HCT116 (cell line): ENCODE results near the gene KIFC3. TPM values are rescaled to one million over a fixed set of nuclear protein-coding genes. Genes with fewer than 3 reads are reported as not detected.

Experiments
- ATAC-seq: fragments of 200-7000 bp; cut with Tn5 transposase; 2 replicates; pipeline ENCODE4 v1.9.1; 2020; ENCODE audit warnings: mild to moderate bottlenecking, moderate library complexity
- BruUV-seq: library from RNA; stranded (reverse); fragments of 400-500 nt; replicated peaks from 2 replicates; lab custom pipeline; 2021; lab: Mats Ljungman, UMichigan
- CTCF ChIA-PET: fragments of 300-600 bp; sonication (Branson Sonifier 250); formaldehyde crosslinking; loops from one replicate; lab custom pipeline; 2021; ENCODE audit warnings: antibody characterized with exemption; lab: Charles Lee
- POLR2A ChIA-PET: fragments of 300-600, 350-600 bp; sonication (Branson Sonifier 250); formaldehyde crosslinking; loops from one replicate; lab custom pipeline; 2021; ENCODE audit warnings: antibody characterized with exemption; lab: Charles Lee
- RAD21 ChIA-PET, 2 experiments: fragments of 300-600 bp; sonication (Branson Sonifier 250); formaldehyde crosslinking; loops; one replicate each; lab custom pipeline; 2023; ENCODE audit warnings: low total read pairs in 2 of 2; ENCODE audit not compliant: uncharacterized antibody in 2 of 2, unreplicated experiment in 2 of 2, low non-redundant PET in 1 of 2; lab: Charles Lee
- DNase-seq: peaks from one replicate; pipeline ENCODE4 v3.0.0-alpha.2; 2010; ENCODE audit warnings: low read depth, low spot score
- H2AFZ ChIP-seq: fragments of 200-600 bp; shearing (Covaris generic), sonication (generic); 2 replicates; pipeline ENCODE4 v1.6.1; 2017; ENCODE audit warnings: low read depth, mixed run types, mixed read lengths, antibody characterized with exemption, low read length; ENCODE audit not compliant: poor library complexity, severe bottlenecking
- H3K27ac ChIP-seq: 2 replicates; pipeline ENCODE4 v1.5.1; 2012; ENCODE audit warnings: low read depth, low read length
- H3K27me3 ChIP-seq: fragments of 200-600 bp; sonication (generic); 2 replicates; pipeline ENCODE4 v1.6.1; 2016; ENCODE audit warnings: mixed run types, low read length, mixed read lengths; ENCODE audit not compliant: insufficient read depth
- H3K36me3 ChIP-seq, 2 experiments: fragments of 200-500 bp in 1 of 2; fragments of 200-600 bp in 1 of 2; sonication (Bioruptor generic) in 1 of 2; sonication (generic) in 1 of 2; 2 replicates each; pipeline versions ENCODE4 v1.5.1 to v1.6.1; 2014 to 2016; ENCODE audit warnings: low read length in 2 of 2, inconsistent platforms in 1 of 2, mixed read lengths in 1 of 2, mixed run types in 1 of 2; ENCODE audit not compliant: insufficient read depth in 2 of 2, control insufficient read depth in 1 of 2
- H3K4me1 ChIP-seq, 2 experiments: fragments of 200-600 bp in 1 of 2; sonication (generic) in 1 of 2; 2 replicates each; pipeline versions ENCODE4 v1.5.1 to v1.6.1; 2012 to 2017; ENCODE audit warnings: low read length in 2 of 2, inconsistent platforms in 1 of 2, mild to moderate bottlenecking in 1 of 2, mixed read lengths in 1 of 2, mixed run types in 1 of 2, moderate library complexity in 1 of 2; ENCODE audit not compliant: insufficient read depth in 2 of 2, control insufficient read depth in 1 of 2
- H3K4me2 ChIP-seq: fragments of 200-600 bp; sonication (generic); 2 replicates; pipeline ENCODE4 v1.6.1; 2017; ENCODE audit warnings: mixed run types, low read length, mixed read lengths
- H3K4me3 ChIP-seq, 2 experiments: fragments of 200-600 bp in 1 of 2; sonication (generic) in 1 of 2; replicated peaks in 1 of 2; 2 replicates each; pipeline ENCODE4 v1.5.1; 2011 to 2016; ENCODE audit warnings: low read length in 2 of 2, control low read depth in 1 of 2, low read depth in 1 of 2, mild to moderate bottlenecking in 1 of 2, mixed read lengths in 1 of 2, mixed run types in 1 of 2
- H3K79me2 ChIP-seq: fragments of 200-600 bp; sonication (generic); 2 replicates; pipeline ENCODE4 v1.6.1; 2017; ENCODE audit warnings: mild to moderate bottlenecking, mixed run types, low read length, moderate library complexity, mixed read lengths; ENCODE audit not compliant: insufficient read depth
- H3K9ac ChIP-seq: fragments of 200-600 bp; sonication (generic); 2 replicates; pipeline ENCODE4 v1.6.1; 2016; ENCODE audit warnings: low read length, mixed read lengths
- H3K9me2 ChIP-seq: fragments of 200-600 bp; sonication (generic), shearing (Covaris generic); 2 replicates; pipeline ENCODE4 v1.6.1; 2017; ENCODE audit warnings: mixed run types, mild to moderate bottlenecking, moderate library complexity; ENCODE audit not compliant: insufficient read depth
- H3K9me3 ChIP-seq, 2 experiments: fragments of 200-500 bp in 1 of 2; fragments of 200-600 bp in 1 of 2; sonication (Bioruptor generic) in 1 of 2; sonication (generic) in 1 of 2; 2 replicates each; pipeline ENCODE4 v1.6.1; 2014 to 2017; ENCODE audit warnings: low read length in 2 of 2, mixed read lengths in 2 of 2, inconsistent platforms in 1 of 2, low read depth in 1 of 2, mild to moderate bottlenecking in 1 of 2, mixed run types in 1 of 2, moderate library complexity in 1 of 2; ENCODE audit not compliant: control insufficient read depth in 1 of 2, insufficient read depth in 1 of 2
- H4K20me1 ChIP-seq: fragments of 200-600 bp; sonication (generic), shearing (Covaris generic); 2 replicates; pipeline ENCODE4 v1.6.1; 2017; ENCODE audit warnings: mixed run types, mild to moderate bottlenecking, moderate library complexity; ENCODE audit not compliant: insufficient read depth
- CEBPB ChIP-seq: IDR thresholded peaks from 2 replicates; pipeline ENCODE4 v1.6.1; 2012; ENCODE audit warnings: low read depth
- CTCF ChIP-seq, 3 experiments: fragments of 200-600 bp in 1 of 3; sonication (generic) in 1 of 3; IDR thresholded peaks in 2 of 3; conservative IDR thresholded peaks in 1 of 3; 2 replicates each; pipeline ENCODE4 v1.5.1; 2012 to 2017; ENCODE audit warnings: low read depth in 2 of 3, low read length in 2 of 3, antibody characterized with exemption in 1 of 3, borderline replicate concordance in 1 of 3, control low read depth in 1 of 3, mild to moderate bottlenecking in 1 of 3, mixed read lengths in 1 of 3, mixed run types in 1 of 3, moderate library complexity in 1 of 3; ENCODE audit not compliant: insufficient read depth in 1 of 3
- FOSL1 ChIP-seq: IDR thresholded peaks from 2 replicates; pipeline ENCODE4 v1.6.1; 2012; ENCODE audit warnings: low read depth
- JUND ChIP-seq: IDR thresholded peaks from 2 replicates; pipeline ENCODE4 v1.6.1; 2012
- MAX ChIP-seq: IDR thresholded peaks from 2 replicates; pipeline ENCODE4 v1.6.1; 2012
- POLR2AphosphoS5 ChIP-seq: IDR thresholded peaks from 2 replicates; pipeline ENCODE4 v1.6.1; 2011; ENCODE audit warnings: mild to moderate bottlenecking, low read depth, low read length, moderate library complexity
- RAD21 ChIP-seq: IDR thresholded peaks from 2 replicates; pipeline ENCODE4 v1.6.1; 2012; ENCODE audit warnings: low read depth, mild to moderate bottlenecking
- REST ChIP-seq: IDR thresholded peaks from 2 replicates; pipeline ENCODE4 v1.6.1; 2012; ENCODE audit warnings: low read depth
- TCF7L2 ChIP-seq: IDR thresholded peaks from 2 replicates; pipeline ENCODE4 v1.7.0; 2011; ENCODE audit warnings: borderline replicate concordance, inconsistent platforms; ENCODE audit not compliant: insufficient read depth, insufficient read length; ENCODE audit errors: extremely low read depth
- YY1 ChIP-seq: IDR thresholded peaks from 2 replicates; pipeline ENCODE4 v1.6.1; 2011; ENCODE audit warnings: low read length, low read depth, moderate library complexity, mild to moderate bottlenecking; ENCODE audit not compliant: insufficient replicate concordance; ENCODE audit errors: extremely low read depth
- ZFX ChIP-seq: fragments of 450-650 bp; IDR thresholded peaks from 2 replicates; pipeline ENCODE4 v1.6.1; 2017
- intact Hi-C: fragments of 100-400 bp; cut with micrococcal nuclease; formaldehyde crosslinking; loops from 2 replicates; pipeline ENCODE4 v1.10.0; 2022
- total RNA-seq: library from RNA; stranded (reverse); gene quantifications from one replicate; pipeline ENCODE4 v1.2.1, GENCODE V29; 2021; ENCODE audit not compliant: unreplicated experiment

The KIFC3 gene
- total RNA-seq, 1 experiment from 2014 or later = 31.9 TPM

GRCh38 chr16:57798267-57798810, 4.0 kb downstream of the KIFC3 start:
- peak overlapping the region; percentile 33; the same call in 1 of the 2 replicates for H3K27ac ChIP-seq

GRCh38 chr16:57797526-57798266, 4.6 kb downstream of the KIFC3 start:
- H3K79me2 ChIP-seq = peaks cover 23% of the 10 kb centered on the region; the same call in 1 of the 2 replicates
- POLR2A ChIA-PET = interaction anchor here (1.3 kb wide), 1 partner anchor 11 kb away, joined by 3 read pairs; no protein-coding TSS in a partner anchor
- H3K4me2 ChIP-seq = peak overlapping the region; percentile 55
- peak; percentile 29 for ATAC-seq
- H3K36me3 ChIP-seq = peaks cover 0 to 2% of the 10 kb centered on the region in 2 experiments; a peak in 2 of 4 replicates
- H3K27me3 ChIP-seq = no peaks in the 10 kb centered on the region
- no peak for DNase-seq
- H3K9me2 ChIP-seq = no peaks in the 10 kb centered on the region
- RAD21 ChIA-PET = no interaction called here
- no peak overlapping the region for H3K4me3 ChIP-seq
- H4K20me1 ChIP-seq = no peaks in the 10 kb centered on the region
- peak overlapping the region; percentile 33; the same call in 1 of the 2 replicates for H3K27ac ChIP-seq
- peaks cover 59 to 67% of the 10 kb centered on the region in 2 experiments for H3K4me1 ChIP-seq
- CTCF ChIA-PET = interaction anchor here (1.0 kb wide), 1 partner anchor 66 kb away, joined by 3 read pairs; no protein-coding TSS in a partner anchor
- H3K9me3 ChIP-seq = no peaks in the 10 kb centered on the region
- BruUV-seq = no TSS peak
- H3K9ac ChIP-seq = peak overlapping the region; percentile 20
- no peak overlapping the region for H2AFZ ChIP-seq
- intact Hi-C loops = loop anchor here (2.0 kb wide), 1 partner anchor 65 kb away; no protein-coding TSS in a partner anchor
- TF ChIP-seq POLR2AphosphoS5 (no peak), ZFX (no peak), REST (no peak), CEBPB (no peak), FOSL1 (no peak), RAD21 (no peak), TCF7L2 (no peak), YY1 (no peak), JUND (no peak), CTCF (IDR thresholded peaks at IDR 0.05 in 2 of 3, conservative IDR thresholded peaks at IDR 0.05 in 1 of 3; ENCODE audit: borderline replicate concordance in 1 of 3, insufficient read depth in 1 of 3, low read depth in 2 of 3, low read length in 2 of 3) (no peak), MAX (no peak)

More at GRCh38 chr16:57798267-57798810, 4.0 kb downstream of the KIFC3 start:
- TF ChIP-seq TCF7L2 = no peak
- Histone ChIP-seq H3K79me2 (peaks cover 23% of the 10 kb centered on the region; the same call in 1 of the 2 replicates), H3K4me2 (peak overlapping the region; percentile 55), H3K9me3 (no peaks in the 10 kb centered on the region), H3K4me1 (peaks cover 66 to 73% of the 10 kb centered on the region in 2 experiments), H3K9me2 (no peaks in the 10 kb centered on the region), H3K27me3 (no peaks in the 10 kb centered on the region), H3K36me3 (peaks cover 0 to 2% of the 10 kb centered on the region in 2 experiments; a peak in 2 of 4 replicates), H4K20me1 (no peaks in the 10 kb centered on the region), H2AFZ (no peak overlapping the region), H3K9ac (no peak overlapping the region; the same call in 1 of the 2 replicates), H3K4me3 (no peak overlapping the region)
- CTCF ChIA-PET = no interaction called here
- POLR2A ChIA-PET = no interaction called here
- ATAC-seq (no peak), DNase-seq (no peak)
- BruUV-seq = no TSS peak
- RAD21 ChIA-PET = no interaction called here
- intact Hi-C loops = no loop called here
